IPS DF 4.7 (cell line): ENCODE data around the gene AP1G2.

ENCODE experiments used
- DNase-seq: peaks from one replicate; pipeline ENCODE4 v3.0.0-alpha.2; 2013; ENCODE audit warnings: low spot score; ENCODE audit errors: extremely low read depth

AP1G2 gene

GRCh38 chr14:23571701-23572523 lies 4.3 kb upstream of the AP1G2 start:
- DNase-seq: no peak

GRCh38 chr14:23570806-23571483 lies 3.4 kb upstream of the AP1G2 start:
- no peak for DNase-seq

- DNase-seq: no peak
Measured at GRCh38 chr14:23569443-23570151, 2.0 kb upstream of the AP1G2 start.

- DNase-seq: no peak
Measured at GRCh38 chr14:23568600-23569331, 1.2 kb upstream of the AP1G2 start.

- no peak for DNase-seq
Measured at GRCh38 chr14:23568021-23568599, 519 bp upstream of the AP1G2 start.

- DNase-seq: no peak
Measured at GRCh38 chr14:23566778-23567185, 809 bp downstream of the AP1G2 start.

GRCh38 chr14:23566112-23566777 lies 1.3 kb downstream of the AP1G2 start:
- DNase-seq: no peak

GRCh38 chr14:23565626-23566025 lies 2.0 kb downstream of the AP1G2 start:
- DNase-seq: no peak

GRCh38 chr14:23564876-23565275 lies 2.7 kb downstream of the AP1G2 start:
- DNase-seq: no peak

- DNase-seq: no peak
Measured at GRCh38 chr14:23564181-23564812, 3.3 kb downstream of the AP1G2 start.

- DNase-seq: no peak
Measured at GRCh38 chr14:23563473-23564180, 4.0 kb downstream of the AP1G2 start.

GRCh38 chr14:23562822-23563472 lies 4.6 kb downstream of the AP1G2 start:
- DNase-seq: no peak

- DNase-seq: no peak
Measured at GRCh38 chr14:23561873-23562821, 5.4 kb downstream of the AP1G2 start.

GRCh38 chr14:23561259-23561658 lies 6.3 kb downstream of the AP1G2 start:
- DNase-seq: no peak

GRCh38 chr14:23559926-23560520 lies 7.6 kb downstream of the AP1G2 start:
- no peak for DNase-seq

- no peak for DNase-seq
Measured at GRCh38 chr14:23559010-23559925, 8.3 kb downstream of the AP1G2 start.
